Measurements from ENCODE around the gene TMEM186. TPM values are rescaled to one million over a fixed set of nuclear protein-coding genes. Genes with fewer than 3 reads are reported as not detected.

The TMEM186 gene
- total and polyA plus RNA-seq, 9 of the 15 experiments (the other 6 are each of a cell fraction or from before 2014, with no cell fraction given) = 10.1 to 33.4 (median 16.4) TPM

DNA sequence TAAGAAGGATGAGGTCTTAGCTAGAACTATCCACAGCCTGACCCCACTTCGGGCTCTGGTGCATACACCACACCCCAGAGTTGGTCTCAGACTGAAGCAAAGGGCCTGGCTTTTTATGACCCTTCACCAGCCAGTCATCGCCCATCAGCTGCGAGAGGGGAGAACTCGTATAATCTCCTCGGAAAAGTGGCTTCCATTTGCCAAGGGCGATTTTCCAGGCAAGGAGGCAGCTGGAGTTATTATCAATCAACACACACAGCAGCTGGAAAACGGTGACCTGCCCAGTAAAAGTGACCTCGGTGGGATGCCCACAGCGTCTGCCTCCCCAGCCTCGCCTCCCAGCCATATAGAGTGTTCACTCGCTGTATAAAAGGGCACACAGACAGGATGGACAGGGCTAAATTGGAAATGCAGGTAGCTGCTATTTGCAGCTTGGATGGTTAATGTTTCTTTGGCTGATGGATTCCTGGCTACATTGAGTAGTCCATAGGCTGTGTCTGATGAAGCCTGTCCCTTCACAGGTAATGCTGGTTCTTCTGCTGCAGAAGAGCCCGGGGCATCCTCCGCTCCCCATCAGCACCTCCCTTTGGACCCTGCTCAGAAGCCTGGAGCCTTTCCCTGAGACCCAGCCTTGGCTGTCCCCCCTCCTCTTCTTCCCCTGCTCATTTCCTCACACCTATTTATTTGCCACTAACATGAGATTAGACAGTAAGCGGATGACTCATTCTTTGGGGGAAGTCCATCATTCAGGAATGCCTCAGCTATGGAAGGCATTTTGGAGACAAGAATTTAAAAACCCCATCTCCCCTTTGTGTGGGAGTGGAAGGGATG is 45.7 kb downstream of the TMEM186 start:
- Histone ChIP-seq H3K4me2 (ENCODE audit: insufficient read depth, low read length) (no peak overlapping the region), H4K20me1 (replicated peaks; ENCODE audit: control insufficient read depth, insufficient read depth, low read length) (0 out of 2 replicates have a peak, but pooled peaks cover 4% of the 10 kb centered on the region), H2AFZ (ENCODE audit: low read depth, low read length) (no peak overlapping the region), H3K4me1 (replicated peaks in 1 of 2; ENCODE audit: control insufficient read depth in 2 of 2, insufficient read depth in 2 of 2, low read length in 2 of 2) (no peaks in the 10 kb centered on the region), H3K36me3 (ENCODE audit: control insufficient read depth, insufficient read depth, low read length) (no peaks in the 10 kb centered on the region), H3K4me3 (no peak overlapping the region), H3K79me2 (ENCODE audit: control insufficient read depth, insufficient read depth, low read length) (no peaks in the 10 kb centered on the region), H3K9me1 (ENCODE audit: control insufficient read depth, insufficient read depth, low read length) (no peaks in the 10 kb centered on the region), H3K27me3 (ENCODE audit: control insufficient read depth in 2 of 2, insufficient read depth in 2 of 2, low read length in 2 of 2) (peaks cover 5 to 32% of the 10 kb centered on the region in 2 experiments), H3K27ac (ENCODE audit: extremely low read depth, low read depth, low read length) (no peak overlapping the region), H3K9ac (ENCODE audit: insufficient read depth in 1 of 2, low read depth in 2 of 2, low read length in 2 of 2) (no peak overlapping the region), H3K9me3 (replicated peaks; ENCODE audit: control insufficient read depth, insufficient read depth, low read depth, low read length) (no peaks in the 10 kb centered on the region)
- WGBS (ENCODE audit: insufficient coverage, low coverage, missing lambda C conversion rate) = 4% methylated on average over 14 of the region's 14 CpGs
- TF ChIP-seq JUND (IDR thresholded peaks at IDR 0.05; ENCODE audit: borderline replicate concordance, low read depth, low read length) (peak; percentile 49; the same call in 1 of the 2 replicates), JUND (tag; IDR thresholded peaks at IDR 0.05; ENCODE audit: borderline replicate concordance, low read depth, low read length) (peak; percentile 37; the same call in 1 of the 3 replicates), FOSL1 (tag; conservative IDR thresholded peaks at IDR 0.05) (peak; percentile 61), TAF9B (IDR thresholded peaks at IDR 0.05; ENCODE audit: partially characterized antibody) (no peak)
- TF ChIP-seq, protein P1, sequence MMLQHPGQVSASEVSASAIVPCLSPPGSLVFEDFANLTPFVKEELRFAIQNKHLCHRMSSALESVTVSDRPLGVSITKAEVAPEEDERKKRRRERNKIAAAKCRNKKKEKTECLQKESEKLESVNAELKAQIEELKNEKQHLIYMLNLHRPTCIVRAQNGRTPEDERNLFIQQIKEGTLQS (IDR thresholded peaks at IDR 0.05) = peak; percentile 68
- TF ChIP-seq, protein P1 (CRISPR knock-in tag; conservative IDR thresholded peaks at IDR 0.05) = no peak
- in situ Hi-C loops (cut with MboI) = no loop called here
- POLR2A ChIA-PET = interaction anchor here (0.6 kb wide), 1 partner anchor 66 kb away, joined by 3 read pairs; no protein-coding TSS in a partner anchor
- ATAC-seq (no peak), DNase-seq (ENCODE audit: extremely low read depth in 1 of 4, low spot score in 3 of 4) (no peak), FAIRE-seq (no peak)
- no TSS peak for BruUV-seq (replicated peaks)
- CTCF ChIA-PET (ENCODE audit: low intra/inter-chr PET ratio) = no interaction called here
- intact Hi-C loops (cut with micrococcal nuclease) = no loop called here

All from K562 (cell line).